Measurements from ENCODE around the gene WIZ.
A peak's percentile ranks its signal among the peaks of the same experiment; 100 is the strongest.

WIZ gene

GRCh38 chr19:15457701-15458484, 8.1 kb upstream of the WIZ start:
- no peak for ATAC-seq (replicated peaks; ENCODE audit: extremely low read depth, poor library complexity, severe bottlenecking)
- Mint-ChIP-seq H3K9me3 (no peaks in the 10 kb centered on the region), H3K27ac (ENCODE audit: low read depth) (no peak overlapping the region), H3K36me3 (ENCODE audit: insufficient read depth) (peaks cover 51% of the 10 kb centered on the region), H3K27me3 (no peaks in the 10 kb centered on the region), H3K4me1 (peaks cover 36% of the 10 kb centered on the region), H3K4me3 (no peak overlapping the region)
- no peak for DNase-seq (ENCODE audit: low spot score in 2 of 2)

GRCh38 chr19:15456871-15457700, 7.3 kb upstream of the WIZ start:
- H3K36me3 Mint-ChIP-seq (ENCODE audit: insufficient read depth): peaks cover 51% of the 10 kb centered on the region
- DNase-seq (ENCODE audit: low spot score in 2 of 2) (no peak), ATAC-seq (replicated peaks; ENCODE audit: extremely low read depth, poor library complexity, severe bottlenecking) (no peak)
- H3K27ac Mint-ChIP-seq (ENCODE audit: low read depth): no peak overlapping the region
- H3K27me3 Mint-ChIP-seq: no peaks in the 10 kb centered on the region
- peaks cover 36% of the 10 kb centered on the region for H3K4me1 Mint-ChIP-seq
- H3K4me3 Mint-ChIP-seq: no peak overlapping the region
- H3K9me3 Mint-ChIP-seq: no peaks in the 10 kb centered on the region

DNA sequence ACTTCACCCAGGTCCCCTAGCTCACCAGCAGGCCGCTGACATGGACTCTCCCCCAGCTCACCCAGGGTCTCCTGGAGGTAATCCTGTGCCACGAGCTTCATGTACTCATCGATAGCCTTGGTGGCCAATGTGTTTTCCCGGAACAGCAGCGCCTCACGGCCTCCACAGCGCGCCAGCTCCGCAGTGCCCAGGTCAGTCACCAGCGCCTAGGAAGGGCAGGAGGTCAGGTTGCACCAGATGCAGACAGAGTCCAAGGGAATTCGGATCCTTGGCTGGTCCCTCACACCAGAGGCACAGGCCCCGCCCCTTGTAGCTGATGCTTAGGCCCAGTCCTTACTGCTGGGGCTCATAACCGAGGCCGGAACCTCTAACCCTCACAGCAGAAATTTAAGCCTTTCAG, 6.7 kb upstream of the WIZ start:
- Mint-ChIP-seq H3K4me3 (no peak overlapping the region), H3K9me3 (no peaks in the 10 kb centered on the region), H3K27me3 (no peaks in the 10 kb centered on the region), H3K4me1 (peaks cover 29% of the 10 kb centered on the region), H3K36me3 (ENCODE audit: insufficient read depth) (peaks cover 51% of the 10 kb centered on the region), H3K27ac (ENCODE audit: low read depth) (no peak overlapping the region)
- DNase-seq (ENCODE audit: low spot score in 2 of 2) (no peak), ATAC-seq (replicated peaks; ENCODE audit: extremely low read depth, poor library complexity, severe bottlenecking) (no peak)

- Mint-ChIP-seq H3K27ac (ENCODE audit: low read depth) (no peak overlapping the region), H3K27me3 (no peaks in the 10 kb centered on the region), H3K9me3 (no peaks in the 10 kb centered on the region), H3K4me1 (peaks cover 31% of the 10 kb centered on the region), H3K4me3 (no peak overlapping the region), H3K36me3 (ENCODE audit: insufficient read depth) (peaks cover 52% of the 10 kb centered on the region)
- no peak for ATAC-seq (replicated peaks; ENCODE audit: extremely low read depth, poor library complexity, severe bottlenecking)
- DNase-seq (ENCODE audit: low spot score in 2 of 2): no peak
Measured at GRCh38 chr19:15455996-15456395, 6.2 kb upstream of the WIZ start.

- Mint-ChIP-seq H3K9me3 (no peaks in the 10 kb centered on the region), H3K36me3 (ENCODE audit: insufficient read depth) (peaks cover 45% of the 10 kb centered on the region), H3K4me3 (no peak overlapping the region), H3K27me3 (no peaks in the 10 kb centered on the region), H3K4me1 (peaks cover 35% of the 10 kb centered on the region), H3K27ac (ENCODE audit: low read depth) (peak overlapping the region; percentile 64)
- DNase-seq (ENCODE audit: low spot score in 2 of 2): no peak
- ATAC-seq (replicated peaks; ENCODE audit: extremely low read depth, poor library complexity, severe bottlenecking): no peak
Measured at GRCh38 chr19:15453906-15454860, 4.4 kb upstream of the WIZ start.

DNA sequence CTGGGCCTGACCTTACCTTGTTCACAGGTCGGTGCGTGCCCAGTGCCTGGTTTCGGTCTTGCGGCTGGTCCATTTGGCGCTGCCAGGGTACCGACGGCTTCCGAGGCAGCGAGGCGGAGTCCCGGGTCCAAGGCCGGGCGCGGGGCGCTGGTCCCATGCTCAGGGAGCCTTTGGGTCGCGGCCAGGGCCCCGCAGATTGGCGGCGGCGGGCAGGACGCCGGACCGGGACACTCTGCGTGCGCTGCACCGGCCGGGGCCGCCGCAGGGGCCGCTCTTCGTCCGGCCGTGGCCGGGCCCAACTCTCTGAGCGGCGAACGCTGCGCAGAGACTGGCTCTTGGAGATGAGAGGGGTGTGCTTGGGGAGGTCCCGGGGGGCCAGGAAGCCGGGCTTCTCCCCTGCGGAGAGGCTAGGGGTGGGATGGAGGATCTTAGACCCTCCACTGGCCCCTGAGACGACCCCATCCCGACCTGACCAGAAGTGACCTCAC, 3.4 kb upstream of the WIZ start:
- Mint-ChIP-seq H3K4me1 (peaks cover 44% of the 10 kb centered on the region), H3K36me3 (ENCODE audit: insufficient read depth) (peaks cover 47% of the 10 kb centered on the region), H3K9me3 (no peaks in the 10 kb centered on the region), H3K4me3 (no peak overlapping the region), H3K27me3 (no peaks in the 10 kb centered on the region), H3K27ac (ENCODE audit: low read depth) (no peak overlapping the region)
- ATAC-seq (replicated peaks; ENCODE audit: extremely low read depth, poor library complexity, severe bottlenecking) (no peak), DNase-seq (ENCODE audit: low spot score in 2 of 2) (no peak)

DNA sequence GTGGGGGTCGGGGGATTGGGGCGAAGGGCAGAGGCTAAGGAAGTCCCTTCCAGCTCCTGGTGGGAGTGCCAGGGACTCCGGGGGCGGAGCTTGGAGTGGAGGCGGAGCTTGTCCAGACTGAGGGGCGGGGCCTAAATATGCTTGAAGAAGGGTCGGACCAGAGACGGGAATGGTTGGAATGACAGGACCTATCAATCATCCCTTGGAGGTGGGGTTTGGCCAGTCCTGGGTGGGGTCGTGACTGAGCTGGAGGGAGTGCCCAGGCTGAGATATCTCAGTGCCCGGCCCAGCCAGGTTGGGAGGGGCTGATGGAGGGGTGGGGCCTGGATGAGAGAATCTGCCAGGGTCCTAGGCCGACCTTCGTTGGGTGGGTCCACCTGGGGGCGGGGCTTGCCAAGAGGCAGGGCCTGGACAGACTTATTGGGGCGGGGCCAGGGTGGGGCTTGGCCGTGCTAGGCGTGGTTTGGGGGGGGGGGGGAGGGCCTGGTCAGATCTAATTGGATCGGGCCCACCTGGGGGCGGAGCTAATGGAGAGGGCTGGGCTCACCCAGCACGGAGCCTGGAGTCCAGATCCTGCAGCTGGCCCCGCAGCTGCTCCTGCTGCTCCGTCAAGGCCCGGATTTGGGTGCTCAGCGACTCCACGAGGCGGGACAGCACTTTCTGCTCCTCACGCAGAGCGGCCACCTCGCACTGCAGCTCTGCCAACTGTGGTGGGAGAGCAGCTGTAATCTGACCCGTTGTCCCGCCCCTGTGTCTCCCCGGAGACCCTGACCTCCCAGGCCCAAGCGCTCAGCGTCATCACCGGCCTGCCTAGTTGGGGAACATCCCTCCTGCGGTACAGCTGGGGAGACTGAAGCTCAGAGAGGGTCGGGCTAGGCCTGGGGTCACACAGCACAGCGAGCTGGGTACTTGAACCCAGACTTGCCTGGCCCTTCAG, 2.6 kb upstream of the WIZ start:
- no peak overlapping the region for H3K4me3 Mint-ChIP-seq

DNA sequence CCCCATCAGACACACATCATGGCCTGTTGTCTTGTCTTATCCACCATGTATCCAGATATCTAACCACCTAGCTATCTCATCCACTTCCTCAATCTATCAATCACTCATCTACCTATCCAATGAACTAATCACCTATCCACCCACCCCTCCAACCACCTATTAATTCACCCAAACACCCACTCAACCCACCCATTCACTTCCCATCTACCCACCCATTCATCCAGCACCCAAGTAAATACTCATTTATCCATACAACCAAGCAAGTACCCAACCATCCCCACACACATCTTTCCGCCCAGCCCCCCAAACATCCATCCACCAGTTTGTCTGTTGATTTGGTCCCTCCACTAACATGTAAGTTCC, 753 bp upstream of the WIZ start:
- Mint-ChIP-seq H3K4me1 (peaks cover 38% of the 10 kb centered on the region), H3K27me3 (no peaks in the 10 kb centered on the region), H3K36me3 (ENCODE audit: insufficient read depth) (peaks cover 37% of the 10 kb centered on the region)

More for the DNA sequence above, 2.6 kb upstream of the WIZ start:
- Mint-ChIP-seq H3K27ac (ENCODE audit: low read depth) (no peak overlapping the region), H3K9me3 (no peaks in the 10 kb centered on the region), H3K27me3 (no peaks in the 10 kb centered on the region), H3K36me3 (ENCODE audit: insufficient read depth) (peaks cover 43% of the 10 kb centered on the region), H3K4me1 (peaks cover 44% of the 10 kb centered on the region)
- ATAC-seq (replicated peaks; ENCODE audit: extremely low read depth, poor library complexity, severe bottlenecking) (no peak), DNase-seq (ENCODE audit: low spot score in 2 of 2) (no peak)

DNA sequence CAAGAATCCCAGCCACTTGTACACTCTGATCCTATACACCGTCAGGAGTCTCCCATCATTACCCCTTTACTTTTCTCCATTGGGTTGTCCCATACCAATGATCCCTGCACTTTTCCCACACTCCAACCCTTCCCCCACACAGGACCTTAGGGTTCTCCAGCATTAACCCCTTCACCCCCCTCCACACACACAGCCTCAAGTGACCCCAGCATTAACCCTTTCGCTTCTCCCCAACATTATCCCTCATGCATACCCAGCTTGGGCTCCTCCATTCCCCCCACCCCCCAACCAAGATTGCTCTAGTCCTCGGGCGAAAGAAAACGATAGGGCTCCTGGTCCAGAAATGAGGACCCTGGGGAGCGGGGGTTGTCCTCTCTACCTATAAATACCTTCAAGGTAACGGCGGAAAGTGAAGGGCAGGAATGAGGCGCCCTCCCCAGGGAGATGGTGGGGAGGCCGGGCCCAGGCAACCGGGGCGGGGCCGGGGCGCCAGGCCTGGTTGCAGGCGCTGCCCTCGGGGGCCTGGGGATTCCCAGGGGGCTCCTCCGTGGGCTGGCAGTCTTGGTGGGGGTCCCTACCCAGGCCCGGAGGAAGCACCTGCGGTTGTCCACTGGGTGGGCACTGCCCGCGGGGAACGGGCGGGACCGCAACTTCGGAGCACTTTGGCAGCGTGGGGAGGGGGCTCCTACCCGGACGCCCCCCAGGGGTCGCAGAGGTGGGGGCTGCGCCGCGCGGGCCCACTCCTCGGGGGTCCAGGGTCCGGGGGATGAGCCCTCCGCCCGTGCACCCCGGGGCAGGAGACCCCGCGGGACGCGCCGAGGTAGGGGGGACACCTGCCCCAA, 757 bp downstream of the WIZ start:
- peaks cover 26% of the 10 kb centered on the region for H3K4me1 Mint-ChIP-seq
- peak overlapping the region; percentile 5 for H3K27ac Mint-ChIP-seq (ENCODE audit: low read depth)
- H3K9me3 Mint-ChIP-seq: no peaks in the 10 kb centered on the region
- peak overlapping the region; percentile 72 for H3K4me3 Mint-ChIP-seq
- DNase-seq (ENCODE audit: low spot score in 2 of 2) (no peak), ATAC-seq (replicated peaks; ENCODE audit: extremely low read depth, poor library complexity, severe bottlenecking) (no peak)
- H3K36me3 Mint-ChIP-seq (ENCODE audit: insufficient read depth): peaks cover 28% of the 10 kb centered on the region
- no peaks in the 10 kb centered on the region for H3K27me3 Mint-ChIP-seq

More for the DNA sequence above, 753 bp upstream of the WIZ start:
- peak overlapping the region; percentile 78 for H3K4me3 Mint-ChIP-seq
- no peaks in the 10 kb centered on the region for H3K9me3 Mint-ChIP-seq
- no peak for DNase-seq (ENCODE audit: low spot score in 2 of 2)
- peak overlapping the region; percentile 87 for H3K27ac Mint-ChIP-seq (ENCODE audit: low read depth)
- no peak for ATAC-seq (replicated peaks; ENCODE audit: extremely low read depth, poor library complexity, severe bottlenecking)

DNA sequence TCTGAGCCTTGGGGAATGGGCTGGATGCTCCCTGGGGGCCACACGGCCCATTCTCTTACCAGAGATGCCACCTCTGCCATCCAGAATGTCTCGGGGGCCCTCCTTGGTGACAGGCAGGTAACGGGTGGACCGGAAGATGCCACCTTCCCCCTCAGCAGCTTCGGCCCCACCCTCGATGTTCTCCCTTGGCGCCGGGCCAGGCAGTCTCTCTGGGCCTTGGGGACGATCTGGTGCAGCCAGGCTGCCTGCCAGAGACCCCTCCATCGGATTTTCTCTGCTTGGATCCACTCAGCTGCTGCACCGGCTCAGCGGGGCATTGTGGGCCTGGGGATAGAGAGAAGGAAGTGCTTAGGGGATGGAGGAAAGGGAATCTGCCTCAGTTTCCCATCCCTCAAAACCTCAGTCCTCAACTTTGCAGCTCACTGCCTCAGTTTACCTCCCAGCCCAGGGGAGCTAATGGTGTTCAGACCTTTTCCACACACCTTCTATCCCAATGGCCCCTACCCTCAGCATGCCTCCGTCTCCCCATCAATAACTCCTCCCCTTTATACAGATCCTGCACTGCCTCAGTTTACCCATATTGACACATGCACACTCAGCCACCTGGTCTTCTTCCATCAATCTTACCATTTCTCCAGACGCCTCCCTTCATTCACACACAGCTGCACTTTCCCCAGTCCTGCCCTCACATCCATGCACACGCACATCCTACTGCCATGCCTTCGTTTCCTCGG, 1.5 kb downstream of the WIZ start:
- peak overlapping the region; percentile 72 for H3K4me3 Mint-ChIP-seq

More for the DNA sequence above, 1.5 kb downstream of the WIZ start:
- H3K36me3 Mint-ChIP-seq (ENCODE audit: insufficient read depth): peaks cover 20% of the 10 kb centered on the region
- peak overlapping the region; percentile 5 for H3K27ac Mint-ChIP-seq (ENCODE audit: low read depth)
- peaks cover 25% of the 10 kb centered on the region for H3K4me1 Mint-ChIP-seq
- no peak for ATAC-seq (replicated peaks; ENCODE audit: extremely low read depth, poor library complexity, severe bottlenecking)
- no peak for DNase-seq (ENCODE audit: low spot score in 2 of 2)
- no peaks in the 10 kb centered on the region for H3K27me3 Mint-ChIP-seq
- no peaks in the 10 kb centered on the region for H3K9me3 Mint-ChIP-seq

All from central memory CD8-positive, alpha-beta T cell (primary cell).